OCI-LY7 (cell line): ENCODE results near the gene FCN1. TPM values are rescaled to one million over a fixed set of nuclear protein-coding genes. Genes with fewer than 3 reads are reported as not detected.

Experiments
- BruUV-seq: library from RNA; stranded (reverse); fragments of 400-500 nt; replicated peaks from 2 replicates; lab custom pipeline; 2021; lab: Mats Ljungman, UMichigan
- CTCF ChIA-PET: fragments of 300-600 bp; sonication (Branson Sonifier 250); formaldehyde crosslinking; loops from one replicate; lab custom pipeline; 2022; ENCODE audit warnings: antibody characterized with exemption; ENCODE audit not compliant: unreplicated experiment; lab: Charles Lee
- POLR2A ChIA-PET: fragments of 300-600 bp; sonication (Branson Sonifier 250); formaldehyde crosslinking; loops from one replicate; lab custom pipeline; 2022; ENCODE audit warnings: antibody characterized with exemption; lab: Charles Lee
- DNase-seq: peaks from one replicate; pipeline ENCODE4 v3.0.0-alpha.2; 2015; ENCODE audit warnings: low spot score
- H2AFZ ChIP-seq: fragments of 200-600 bp; sonication (generic), shearing (Covaris generic); 2 replicates; pipeline ENCODE4 v1.6.1; 2014; ENCODE audit warnings: mild to moderate bottlenecking, antibody characterized with exemption, low read length, moderate library complexity
- H3K27ac ChIP-seq: fragments of 200-600 bp; sonication (generic); 2 replicates; pipeline ENCODE4 v1.5.1; 2014; ENCODE audit warnings: mixed run types, low read depth, mild to moderate bottlenecking, moderate library complexity, low read length, inconsistent platforms; ENCODE audit not compliant: poor library complexity, severe bottlenecking
- H3K36me3 ChIP-seq: fragments of 200-600 bp; sonication (generic); 2 replicates; pipeline ENCODE4 v1.6.1; 2014; ENCODE audit warnings: mild to moderate bottlenecking, antibody characterized with exemption, low read length, moderate library complexity, mixed read lengths; ENCODE audit not compliant: insufficient read depth
- H3K4me1 ChIP-seq: fragments of 200-600 bp; sonication (generic); 2 replicates; pipeline ENCODE4 v1.5.1; 2014; ENCODE audit warnings: mild to moderate bottlenecking, low read length; ENCODE audit not compliant: insufficient read depth, poor library complexity, severe bottlenecking
- H3K4me2 ChIP-seq: fragments of 200-600 bp; sonication (generic); 2 replicates; pipeline ENCODE4 v1.6.1; 2014; ENCODE audit warnings: mild to moderate bottlenecking, low read length
- H3K4me3 ChIP-seq: fragments of 200-600 bp; sonication (generic); 2 replicates; pipeline ENCODE4 v1.5.1; 2014; ENCODE audit warnings: mild to moderate bottlenecking, low read depth, low read length; ENCODE audit not compliant: poor library complexity, severe bottlenecking
- H3K79me2 ChIP-seq: fragments of 200-600 bp; sonication (generic); 2 replicates; pipeline ENCODE4 v1.6.1; 2016; ENCODE audit warnings: low read depth, mild to moderate bottlenecking, low read length, moderate library complexity, mixed read lengths; ENCODE audit not compliant: insufficient read depth
- H3K9me2 ChIP-seq: fragments of 200-600 bp; sonication (generic); 2 replicates; pipeline ENCODE4 v1.6.1; 2016; ENCODE audit warnings: mild to moderate bottlenecking, low read length, mixed read lengths; ENCODE audit not compliant: insufficient read depth
- H3K9me3 ChIP-seq: fragments of 200-600 bp; sonication (generic); 2 replicates; pipeline ENCODE4 v1.6.1; 2014; ENCODE audit warnings: mild to moderate bottlenecking, mixed run types, low read length, mixed read lengths
- H4K20me1 ChIP-seq: fragments of 200-600 bp; sonication (generic); 2 replicates; pipeline ENCODE4 v1.6.1; 2014; ENCODE audit warnings: mild to moderate bottlenecking, antibody characterized with exemption, low read length, moderate library complexity, mixed read lengths; ENCODE audit not compliant: insufficient read depth
- EZH2phosphoT487 ChIP-seq: fragments of 200-600 bp; sonication (generic); IDR thresholded peaks from 2 replicates; pipeline ENCODE4 v1.6.1; 2018; ENCODE audit warnings: low read depth, borderline replicate concordance, mild to moderate bottlenecking, mixed run types, antibody characterized with exemption, low read length, moderate library complexity, mixed read lengths
- intact Hi-C: fragments of 100-400 bp; cut with micrococcal nuclease; formaldehyde crosslinking; loops from one replicate; pipeline ENCODE4 v1.10.0; 2022; ENCODE audit not compliant: unreplicated experiment
- total RNA-seq, 2 experiments: library from RNA; depleted of rRNA in 1 of 2; stranded (reverse); fragments of >200 nt in 1 of 2; shearing (Covaris generic) in 1 of 2; gene quantifications; 2 replicates each; pipeline ENCODE4 v1.2.3, GENCODE V29; 2014 to 2022
- TF ChIP-seq, protein P1 (sequence below): fragments of 200-600 bp; sonication (generic); conservative IDR thresholded peaks from 2 replicates; pipeline ENCODE4 v1.5.1; 2014; ENCODE audit warnings: mild to moderate bottlenecking, antibody characterized with exemption, low read length, moderate library complexity, mixed read lengths

FCN1 gene
- total RNA-seq, 2 experiments from 2014 or later = 0.19 to 0.30 TPM

DNA sequence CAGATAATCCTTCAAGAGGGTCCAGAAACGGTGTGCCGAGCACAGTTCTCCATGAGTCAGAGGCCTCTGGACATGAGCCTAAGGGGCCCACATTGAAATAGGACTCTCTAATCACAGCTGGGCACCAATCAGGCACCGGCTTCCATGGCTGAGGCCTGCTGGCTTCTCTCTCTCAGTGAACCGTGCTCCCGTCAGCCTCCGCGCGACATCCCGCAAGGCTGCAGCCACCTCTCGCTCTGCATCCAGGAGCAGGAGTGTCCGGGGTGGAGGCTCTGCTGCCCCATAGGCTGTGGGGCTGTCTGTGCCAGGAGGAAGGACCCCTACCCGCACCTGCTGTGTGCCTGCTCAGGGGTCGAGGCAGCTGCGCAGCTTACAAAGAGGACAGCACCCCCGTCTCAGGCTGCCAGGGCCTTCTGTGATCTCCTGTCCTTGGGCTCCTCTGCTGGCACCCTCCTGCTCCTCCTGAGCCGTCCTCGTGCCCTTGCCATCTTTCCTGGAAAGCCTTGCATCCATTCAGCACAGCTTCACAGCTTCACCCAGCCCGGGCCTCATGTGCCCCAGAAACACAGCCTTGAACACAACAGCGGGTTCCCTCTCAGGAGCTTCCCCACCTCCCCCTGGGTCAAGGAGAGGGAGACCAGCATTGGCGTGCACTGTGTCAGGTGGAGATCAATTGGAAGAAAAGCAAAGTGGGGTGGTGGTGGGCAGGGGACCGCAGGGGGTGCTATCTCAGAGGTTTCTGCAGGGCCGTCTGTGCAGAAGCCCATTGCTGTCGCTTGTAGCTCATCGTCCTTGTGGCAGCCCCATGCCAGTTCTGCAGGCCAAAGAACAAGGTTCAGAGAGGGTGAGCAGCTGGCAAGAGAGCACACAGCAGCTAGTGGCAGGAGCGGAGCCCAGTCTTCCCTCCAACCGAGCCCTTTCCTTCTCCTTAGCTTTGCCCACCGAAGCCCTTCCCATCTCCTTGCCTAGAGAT, 22.8 kb upstream of the FCN1 start:
- intact Hi-C loops = no loop called here
- BruUV-seq = no TSS peak
- H3K4me3 ChIP-seq = no peak overlapping the region
- H2AFZ ChIP-seq = no peak overlapping the region
- no peak overlapping the region for H3K4me2 ChIP-seq
- DNase-seq = no peak
- H3K4me1 ChIP-seq = peaks cover 46% of the 10 kb centered on the region
- POLR2A ChIA-PET = interaction anchor here (0.7 to 1.4 kb wide), 2 partner anchors 13 to 36 kb away, joined by 4 read pairs; no protein-coding TSS in a partner anchor
- no peaks in the 10 kb centered on the region for H3K36me3 ChIP-seq
- H3K79me2 ChIP-seq = no peaks in the 10 kb centered on the region
- H3K27ac ChIP-seq = no peak overlapping the region
- H4K20me1 ChIP-seq = no peaks in the 10 kb centered on the region
- H3K9me2 ChIP-seq = no peaks in the 10 kb centered on the region
- CTCF ChIA-PET = interaction anchor here (0.5 kb wide), 1 partner anchor 561 kb away, joined by 3 read pairs; no protein-coding TSS in a partner anchor
- TF ChIP-seq EZH2phosphoT487 = no peak
- TF ChIP-seq, protein P1, sequence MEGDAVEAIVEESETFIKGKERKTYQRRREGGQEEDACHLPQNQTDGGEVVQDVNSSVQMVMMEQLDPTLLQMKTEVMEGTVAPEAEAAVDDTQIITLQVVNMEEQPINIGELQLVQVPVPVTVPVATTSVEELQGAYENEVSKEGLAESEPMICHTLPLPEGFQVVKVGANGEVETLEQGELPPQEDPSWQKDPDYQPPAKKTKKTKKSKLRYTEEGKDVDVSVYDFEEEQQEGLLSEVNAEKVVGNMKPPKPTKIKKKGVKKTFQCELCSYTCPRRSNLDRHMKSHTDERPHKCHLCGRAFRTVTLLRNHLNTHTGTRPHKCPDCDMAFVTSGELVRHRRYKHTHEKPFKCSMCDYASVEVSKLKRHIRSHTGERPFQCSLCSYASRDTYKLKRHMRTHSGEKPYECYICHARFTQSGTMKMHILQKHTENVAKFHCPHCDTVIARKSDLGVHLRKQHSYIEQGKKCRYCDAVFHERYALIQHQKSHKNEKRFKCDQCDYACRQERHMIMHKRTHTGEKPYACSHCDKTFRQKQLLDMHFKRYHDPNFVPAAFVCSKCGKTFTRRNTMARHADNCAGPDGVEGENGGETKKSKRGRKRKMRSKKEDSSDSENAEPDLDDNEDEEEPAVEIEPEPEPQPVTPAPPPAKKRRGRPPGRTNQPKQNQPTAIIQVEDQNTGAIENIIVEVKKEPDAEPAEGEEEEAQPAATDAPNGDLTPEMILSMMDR = no peak
- H3K9me3 ChIP-seq = no peaks in the 10 kb centered on the region

DNA sequence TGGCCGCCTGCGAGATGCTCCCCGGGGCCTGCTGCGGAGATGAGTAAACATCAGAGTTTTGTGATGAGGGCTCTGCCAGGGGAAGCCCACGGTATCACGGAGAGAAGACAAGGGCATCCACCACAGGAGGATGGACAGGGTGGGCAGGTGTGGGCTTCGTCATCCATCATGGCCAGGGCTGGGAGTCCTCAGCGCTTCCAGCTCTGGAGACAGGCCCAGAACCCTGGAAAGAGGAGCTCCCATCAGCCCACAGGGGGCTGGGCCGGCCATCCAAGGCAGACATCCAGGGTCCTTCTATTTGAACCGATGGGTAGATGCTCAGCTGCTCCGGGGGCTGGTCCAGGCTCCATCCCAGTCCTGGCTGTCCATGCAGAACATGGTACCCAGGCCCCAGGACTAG, 22.1 kb upstream of the FCN1 start:
- Histone ChIP-seq H3K4me3 (no peak overlapping the region), H3K9me2 (no peaks in the 10 kb centered on the region), H3K4me1 (peaks cover 53% of the 10 kb centered on the region), H2AFZ (no peak overlapping the region), H4K20me1 (no peaks in the 10 kb centered on the region), H3K27ac (no peak overlapping the region), H3K9me3 (no peaks in the 10 kb centered on the region), H3K36me3 (no peaks in the 10 kb centered on the region), H3K4me2 (no peak overlapping the region), H3K79me2 (no peaks in the 10 kb centered on the region)
- POLR2A ChIA-PET = interaction anchor here (1.4 kb wide), 1 partner anchor 13 kb away, joined by 4 read pairs; no protein-coding TSS in a partner anchor
- no TSS peak for BruUV-seq
- no peak for TF ChIP-seq EZH2phosphoT487
- TF ChIP-seq, protein P1 = no peak
- intact Hi-C loops = loop anchor here (5.0 kb wide), 1 partner anchor 1238 kb away; no protein-coding TSS in a partner anchor
- CTCF ChIA-PET = interaction anchor here (0.5 to 0.6 kb wide), 2 partner anchors 562 to 761 kb away, joined by 3 read pairs; no protein-coding TSS in a partner anchor
- DNase-seq = no peak
